H1 (cell line): ENCODE measurements around the gene VHLL. TPM values are rescaled to one million over a fixed set of nuclear protein-coding genes. Genes with fewer than 3 reads are reported as not detected.

Source experiments
- CTCF ChIA-PET: fragments of 300-600 bp; sonication (Branson Sonifier 250); formaldehyde crosslinking; loops from one replicate; lab custom pipeline; 2021; ENCODE audit not compliant: partially characterized antibody; lab: Charles Lee
- POLR2A ChIA-PET: fragments of 300-600 bp; sonication (Branson Sonifier 250); formaldehyde crosslinking; loops from one replicate; lab custom pipeline; 2021; ENCODE audit warnings: inconsistent platforms; ENCODE audit not compliant: partially characterized antibody; lab: Charles Lee
- DNase-seq, 2 experiments: peaks; one replicate each; pipeline versions ENCODE4 v3.0.0 to v3.0.0-alpha.2; 2010 to 2022; ENCODE audit warnings: low spot score in 2 of 2, low read depth in 1 of 2, mixed read lengths in 1 of 2
- FAIRE-seq: peaks from 2 replicates; lab custom pipeline; 2011; peaks lifted over from hg19 to GRCh38; lab: Jason Lieb, UNC
- H2AFZ ChIP-seq: 2 replicates; pipeline ENCODE4 v1.8.1; 2012; ENCODE audit warnings: low read length, inconsistent platforms
- H2AK5ac ChIP-seq: 2 replicates; pipeline ENCODE4 v1.6.1; 2013; ENCODE audit warnings: low read depth, low read length
- H2BK120ac ChIP-seq: replicated peaks from 2 replicates; pipeline ENCODE3; 2013; ENCODE audit warnings: low read depth, low read length, inconsistent platforms
- H2BK12ac ChIP-seq: 2 replicates; pipeline ENCODE4 v1.6.1; 2013; ENCODE audit warnings: low read depth, low read length
- H2BK15ac ChIP-seq: 2 replicates; pipeline ENCODE4 v1.6.1; 2013; ENCODE audit warnings: low read length
- H2BK20ac ChIP-seq: 2 replicates; pipeline ENCODE4 v1.6.1; 2013; ENCODE audit warnings: low read length
- H2BK5ac ChIP-seq: 2 replicates; pipeline ENCODE4 v1.6.1; 2013; ENCODE audit warnings: low read depth, low read length
- H3K14ac ChIP-seq: 2 replicates; pipeline ENCODE4 v1.6.1; 2013; ENCODE audit warnings: inconsistent platforms; ENCODE audit not compliant: insufficient read length
- H3K18ac ChIP-seq: 2 replicates; pipeline ENCODE4 v1.6.1; 2013; ENCODE audit warnings: low read length; ENCODE audit errors: extremely low read depth
- H3K23ac ChIP-seq: 2 replicates; pipeline ENCODE4 v1.6.1; 2013; ENCODE audit warnings: inconsistent platforms; ENCODE audit not compliant: insufficient read length
- H3K23me2 ChIP-seq: 2 replicates; pipeline ENCODE4 v1.6.1; 2013; ENCODE audit warnings: low read depth, low read length
- H3K27ac ChIP-seq: 2 replicates; pipeline ENCODE4 v1.6.1; 2011; ENCODE audit warnings: low read depth, low read length, inconsistent platforms
- H3K27me3 ChIP-seq, 4 experiments: replicated peaks in 1 of 4; 1 replicate in 1 of 4; 2 replicates in 3 of 4; pipeline versions ENCODE4 v1.6.1 to v1.8.1; 2011 to 2013; ENCODE audit warnings: low read length in 3 of 4, mild to moderate bottlenecking in 3 of 4, inconsistent platforms in 2 of 4, mixed read lengths in 2 of 4, moderate library complexity in 1 of 4; ENCODE audit not compliant: control insufficient read depth in 3 of 4, insufficient read depth in 3 of 4; ENCODE audit errors: extremely low read depth in 1 of 4
- H3K36me3 ChIP-seq, 4 experiments: 2 replicates each; pipeline versions ENCODE4 v1.6.1 to v1.8.1; 2011 to 2013; ENCODE audit warnings: mild to moderate bottlenecking in 4 of 4, low read length in 3 of 4, moderate library complexity in 2 of 4, control low read depth in 1 of 4, inconsistent platforms in 1 of 4; ENCODE audit not compliant: insufficient read depth in 4 of 4, control insufficient read depth in 2 of 4
- H3K4ac ChIP-seq: replicated peaks from 2 replicates; pipeline ENCODE3; 2013; ENCODE audit warnings: low read length, low read depth, mixed read lengths, inconsistent platforms; ENCODE audit not compliant: insufficient read length
- H3K4me1 ChIP-seq, 4 experiments: replicated peaks in 1 of 4; 1 replicate in 1 of 4; 2 replicates in 3 of 4; pipeline versions ENCODE4 v1.6.1 to v1.8.1; 2011 to 2013; ENCODE audit warnings: low read length in 3 of 4, inconsistent platforms in 2 of 4, mixed read lengths in 1 of 4; ENCODE audit not compliant: insufficient read depth in 4 of 4, control insufficient read depth in 3 of 4
- H3K4me2 ChIP-seq, 2 experiments: 2 replicates each; pipeline versions ENCODE4 v1.6.1 to v1.8.1; 2011 to 2013; ENCODE audit warnings: low read depth in 2 of 2, low read length in 2 of 2, control low read depth in 1 of 2, inconsistent platforms in 1 of 2, mild to moderate bottlenecking in 1 of 2; ENCODE audit not compliant: insufficient read depth in 1 of 2
- H3K4me3 ChIP-seq, 4 experiments: fragments of 200-600, 300-600 bp in 1 of 4; sonication (generic), shearing (Covaris generic), sonication (Bioruptor Twin) in 1 of 4; 2 replicates each; pipeline versions ENCODE4 v1.5.1 to v1.8.1; 2011 to 2016; ENCODE audit warnings: low read length in 4 of 4, low read depth in 3 of 4, control low read depth in 2 of 4, inconsistent platforms in 2 of 4, mild to moderate bottlenecking in 2 of 4, mixed read lengths in 1 of 4, moderate library complexity in 1 of 4; ENCODE audit not compliant: insufficient read depth in 2 of 4; ENCODE audit errors: extremely low read depth in 1 of 4
- H3K56ac ChIP-seq: replicated peaks from 2 replicates; pipeline ENCODE3; 2013; ENCODE audit warnings: low read depth, mild to moderate bottlenecking, mixed read lengths, low read length, inconsistent platforms; ENCODE audit not compliant: insufficient read length
- H3K79me1 ChIP-seq: 2 replicates; pipeline ENCODE4 v1.6.1; 2013; ENCODE audit warnings: low read depth, low read length, control low read depth
- H3K79me2 ChIP-seq, 2 experiments: 2 replicates each; pipeline versions ENCODE4 v1.6.1 to v1.8.1; 2012 to 2013; ENCODE audit warnings: low read length in 2 of 2, mild to moderate bottlenecking in 2 of 2, inconsistent platforms in 1 of 2; ENCODE audit not compliant: insufficient read depth in 2 of 2, control insufficient read depth in 1 of 2
- H3K9ac ChIP-seq, 4 experiments: replicated peaks in 1 of 4; 1 replicate in 1 of 4; 2 replicates in 3 of 4; pipeline versions ENCODE4 v1.6.1 to v1.8.1; 2011 to 2013; ENCODE audit warnings: low read depth in 3 of 4, low read length in 3 of 4, control low read depth in 2 of 4, mild to moderate bottlenecking in 2 of 4, moderate library complexity in 2 of 4, inconsistent platforms in 1 of 4; ENCODE audit errors: extremely low read depth in 1 of 4
- H3K9me3 ChIP-seq, 2 experiments: 2 replicates each; pipeline versions ENCODE4 v1.6.1 to v1.8.1; 2012 to 2013; ENCODE audit warnings: mild to moderate bottlenecking in 2 of 2, moderate library complexity in 2 of 2, control low read depth in 1 of 2, inconsistent platforms in 1 of 2, low read depth in 1 of 2, low read length in 1 of 2, mixed read lengths in 1 of 2; ENCODE audit not compliant: insufficient read depth in 2 of 2
- H4K20me1 ChIP-seq, 2 experiments: replicated peaks in 1 of 2; 2 replicates each; pipeline versions ENCODE3 to v1.8.1; 2011 to 2013; ENCODE audit warnings: inconsistent platforms in 2 of 2, low read length in 2 of 2, mild to moderate bottlenecking in 1 of 2; ENCODE audit not compliant: insufficient read depth in 2 of 2, control insufficient read depth in 1 of 2
- H4K5ac ChIP-seq: 2 replicates; pipeline ENCODE4 v1.6.1; 2013; ENCODE audit warnings: low read length, low read depth, mixed read lengths, inconsistent platforms; ENCODE audit not compliant: insufficient read length
- H4K8ac ChIP-seq: 2 replicates; pipeline ENCODE4 v1.8.0; 2013; ENCODE audit warnings: mild to moderate bottlenecking, moderate library complexity, low read length, inconsistent platforms; ENCODE audit not compliant: insufficient read depth; ENCODE audit errors: extremely low read depth
- H4K91ac ChIP-seq: replicated peaks from 2 replicates; pipeline ENCODE3; 2013; ENCODE audit warnings: low read length, mixed read lengths, inconsistent platforms; ENCODE audit not compliant: insufficient read length
- POLR2AphosphoS5 ChIP-seq: IDR thresholded peaks from 2 replicates; pipeline ENCODE4 v1.6.1; 2011; ENCODE audit warnings: low read depth, low read length
- SIN3A ChIP-seq, 2 experiments: IDR thresholded peaks in 1 of 2; conservative IDR thresholded peaks in 1 of 2; 2 replicates each; pipeline ENCODE4 v1.6.1; 2011 to 2012; ENCODE audit warnings: low read length in 2 of 2, improper control_type of control experiment in 1 of 2, low read depth in 1 of 2, mild to moderate bottlenecking in 1 of 2
- WGBS, 2 experiments: shearing (Covaris generic) in 1 of 2; methylation state at CpG; one replicate each; pipeline versions ENCODE4 v1.1.6 to v1.1.7; 2013 to 2015; ENCODE audit warnings: low lambda C conversion rate in 2 of 2, mixed read lengths in 2 of 2, inconsistent platforms in 1 of 2, low coverage in 1 of 2, missing lambda C conversion rate in 1 of 2; ENCODE audit not compliant: insufficient replicate concordance in 2 of 2, insufficient coverage in 1 of 2, insufficient read length in 1 of 2; ENCODE audit errors: extremely low coverage in 1 of 2, missing lambda C conversion rate in 1 of 2; 5-methylcytosine and 5-hydroxymethylcytosine counted together
- polyA plus RNA-seq, 7 experiments: library from polyadenylated mRNA; depleted of rRNA in 3 of 7; stranded (reverse) in 5 of 7; unstranded in 2 of 7; fragments of >200 nt in 5 of 7; fragments of 200-250 nt in 2 of 7; gene quantifications; 1 replicate in 5 of 7; 2 replicates in 1 of 7; 4 replicates in 1 of 7; pipeline versions ENCODE4 v1.2.1 to v1.2.3, GENCODE V29; 2011 to 2013; ENCODE audit warnings: missing spikeins in 2 of 7, mixed read lengths in 2 of 7
- total RNA-seq: library from RNA; stranded (reverse); fragmentation: NEBNext Ultra II Directional; extraction: Animal tissue kit (Norgen Biotek cat#: 25700); gene quantifications from 2 replicates; pipeline ENCODE4 v1.2.1, GENCODE V29; 2021
- TF ChIP-seq, protein P1 (sequence below): IDR thresholded peaks from 2 replicates; pipeline ENCODE4 v1.6.1; 2012; ENCODE audit warnings: inconsistent platforms

The VHLL gene
- total and polyA plus RNA-seq, 2 of the 8 experiments (the other 6 are each of a cell fraction or from before 2014, with no cell fraction given) = not detected

DNA sequence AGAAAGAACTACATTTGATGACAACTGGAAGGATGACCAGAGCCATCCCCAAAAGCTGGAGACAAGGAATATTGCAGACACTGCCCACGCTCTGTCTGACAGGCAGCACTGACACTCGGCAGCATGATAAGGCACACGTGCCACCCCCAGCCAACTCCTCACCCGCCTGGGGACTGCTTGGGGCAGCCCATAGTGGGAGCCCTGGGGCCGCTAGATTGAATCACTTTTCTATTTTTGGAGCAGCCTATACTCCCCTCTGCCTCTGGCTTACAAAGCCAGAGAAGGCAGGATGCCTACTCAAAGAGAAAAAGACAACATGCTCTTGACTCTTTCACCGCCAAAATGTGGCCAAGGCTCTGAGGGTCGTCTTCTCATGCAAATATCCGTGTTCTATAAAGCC lies 17.8 kb downstream of the VHLL start:
- Histone ChIP-seq H3K36me3 (peaks cover 20 to 33% (median 29%) of the 10 kb centered on the region in 4 experiments; a peak in 7 of 8 replicates), H3K27ac (0 out of 2 replicates have a peak overlapping the region, but pooled peaks have one; percentile 90), H3K56ac (no peak overlapping the region), H2BK120ac (no peak overlapping the region), H2AFZ (no peak overlapping the region), H3K4ac (no peak overlapping the region), H3K23ac (no peak overlapping the region), H4K8ac (no peak overlapping the region; the same call in 1 of the 2 replicates), H3K23me2 (peaks cover 13% of the 10 kb centered on the region), H3K9me3 (no peaks in the 10 kb centered on the region), H4K20me1 (peaks cover 3 to 20% of the 10 kb centered on the region in 2 experiments), H3K9ac (peak overlapping the region in 3 of 4 experiments; percentile 91 to 97 (median 95); a peak in 4 of 7 replicates), H2BK12ac (no peak overlapping the region), H3K79me2 (peaks cover 23 to 37% of the 10 kb centered on the region in 2 experiments), H2BK20ac (no peak overlapping the region), H3K4me1 (peaks cover 0 to 10% (median 3%) of the 10 kb centered on the region in 4 experiments; a peak in 2 of 7 replicates), H3K14ac (no peak overlapping the region), H3K79me1 (peaks cover 10% of the 10 kb centered on the region), H3K18ac (no peak overlapping the region), H2BK15ac (no peak overlapping the region), H4K5ac (no peak overlapping the region), H4K91ac (no peak overlapping the region), H3K4me3 (peak overlapping the region; percentile 74 to 93 (median 85); a peak in 7 of 8 replicates), H2AK5ac (no peak overlapping the region), H3K4me2 (peak overlapping the region; percentile 91 to 92), H3K27me3 (no peaks in the 10 kb centered on the region), H2BK5ac (0 out of 2 replicates have a peak overlapping the region, but pooled peaks have one; percentile 9)
- ChIA-PET CTCF (interaction anchor here (0.6 to 5.3 kb wide), 13 partner anchors 10 to 165 kb away, joined by 3 to 25 read pairs (median 4); no protein-coding TSS in a partner anchor), POLR2A (interaction anchor here (0.9 to 17.4 kb wide), 22 partner anchors 9 to 369 kb away, joined by 3 to 221 read pairs (median 6); partner anchors contain the start of genes BGLAP, CCT3, GLMP and PAQR6)
- 69% methylated on average over 8 of the region's 8 CpGs; no CpG with 5 or more reads in 1 of the 2 experiments for WGBS, 2 experiments
- TF ChIP-seq, protein P1, sequence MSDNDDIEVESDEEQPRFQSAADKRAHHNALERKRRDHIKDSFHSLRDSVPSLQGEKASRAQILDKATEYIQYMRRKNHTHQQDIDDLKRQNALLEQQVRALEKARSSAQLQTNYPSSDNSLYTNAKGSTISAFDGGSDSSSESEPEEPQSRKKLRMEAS = peak; percentile 47
- TF ChIP-seq POLR2AphosphoS5 (no peak; the same call in 1 of the 2 replicates), SIN3A (conservative IDR thresholded peaks at IDR 0.05 in 1 of 2, IDR thresholded peaks at IDR 0.05 in 1 of 2; ENCODE audit: low read depth in 1 of 2, low read length in 2 of 2) (peak; percentile 47 to 65; a peak in 1 of 4 replicates)
- FAIRE-seq = no peak
- DNase-seq = no peak
